Ishikawa (cell line): Measurements from ENCODE around the gene CDC45.

Experiments used
- CEBPB ChIP-seq: IDR thresholded peaks from 2 replicates; pipeline ENCODE4 v1.6.1; 2012
- CREB1 ChIP-seq: IDR thresholded peaks from 2 replicates; pipeline ENCODE4 v1.6.1; 2012; ENCODE audit warnings: low read depth
- EGR1 ChIP-seq: IDR thresholded peaks from 2 replicates; pipeline ENCODE4 v1.6.1; 2012
- EP300 ChIP-seq: IDR thresholded peaks from 2 replicates; pipeline ENCODE4 v1.6.1; 2012; ENCODE audit warnings: borderline replicate concordance
- FOXM1 ChIP-seq: IDR thresholded peaks from 2 replicates; pipeline ENCODE4 v1.6.1; 2012; ENCODE audit warnings: low read depth, borderline replicate concordance
- NFIC ChIP-seq: IDR thresholded peaks from 2 replicates; pipeline ENCODE4 v1.6.1; 2012
- RAD21 ChIP-seq: IDR thresholded peaks from 2 replicates; pipeline ENCODE4 v1.6.1; 2012; ENCODE audit warnings: low read depth
- TAF1 ChIP-seq: IDR thresholded peaks from 2 replicates; pipeline ENCODE4 v1.6.1; 2012; ENCODE audit warnings: low read depth, mild to moderate bottlenecking
- TCF12 ChIP-seq: IDR thresholded peaks from 2 replicates; pipeline ENCODE4 v1.6.1; 2012; ENCODE audit warnings: low read depth
- TEAD4 ChIP-seq: IDR thresholded peaks from 2 replicates; pipeline ENCODE4 v1.6.1; 2012
- YY1 ChIP-seq: IDR thresholded peaks from 2 replicates; pipeline ENCODE4 v1.6.1; 2012; ENCODE audit warnings: low read depth
- ZBTB7A ChIP-seq: IDR thresholded peaks from 2 replicates; pipeline ENCODE4 v1.6.1; 2012; ENCODE audit warnings: low read depth
- TF ChIP-seq, protein P1 (sequence below): IDR thresholded peaks from 2 replicates; pipeline ENCODE4 v1.6.1; 2012; ENCODE audit warnings: low read depth, mild to moderate bottlenecking
- TF ChIP-seq, protein P2 (sequence below): IDR thresholded peaks from 2 replicates; pipeline ENCODE4 v1.6.1; 2012

Gene CDC45

DNA sequence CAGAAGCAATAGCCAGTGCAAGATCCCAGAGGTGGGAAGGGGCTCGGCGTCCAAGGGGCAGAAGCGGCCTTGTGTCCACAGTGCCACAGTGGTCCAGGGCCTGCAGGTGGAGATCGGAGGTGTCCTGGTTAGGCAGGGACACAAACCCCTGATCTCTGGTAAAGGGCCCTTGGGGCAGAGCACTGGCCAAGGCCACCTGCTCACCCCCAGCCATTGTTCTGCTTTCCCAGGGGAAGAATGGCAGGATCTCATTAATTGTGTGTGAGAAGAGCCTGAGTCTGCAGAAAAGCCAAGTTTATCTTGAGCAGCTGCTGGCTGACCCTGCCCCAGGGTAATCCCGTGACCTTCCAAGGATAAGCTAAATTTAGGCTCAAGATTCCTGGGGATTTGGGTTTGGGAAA lies 47.6 kb downstream of the CDC45 start:
- TF ChIP-seq TEAD4 (no peak), ZBTB7A (no peak), EP300 (no peak), RAD21 (no peak), FOXM1 (no peak), CEBPB (no peak), CREB1 (no peak), TAF1 (no peak), NFIC (no peak)
- TF ChIP-seq, protein P1, sequence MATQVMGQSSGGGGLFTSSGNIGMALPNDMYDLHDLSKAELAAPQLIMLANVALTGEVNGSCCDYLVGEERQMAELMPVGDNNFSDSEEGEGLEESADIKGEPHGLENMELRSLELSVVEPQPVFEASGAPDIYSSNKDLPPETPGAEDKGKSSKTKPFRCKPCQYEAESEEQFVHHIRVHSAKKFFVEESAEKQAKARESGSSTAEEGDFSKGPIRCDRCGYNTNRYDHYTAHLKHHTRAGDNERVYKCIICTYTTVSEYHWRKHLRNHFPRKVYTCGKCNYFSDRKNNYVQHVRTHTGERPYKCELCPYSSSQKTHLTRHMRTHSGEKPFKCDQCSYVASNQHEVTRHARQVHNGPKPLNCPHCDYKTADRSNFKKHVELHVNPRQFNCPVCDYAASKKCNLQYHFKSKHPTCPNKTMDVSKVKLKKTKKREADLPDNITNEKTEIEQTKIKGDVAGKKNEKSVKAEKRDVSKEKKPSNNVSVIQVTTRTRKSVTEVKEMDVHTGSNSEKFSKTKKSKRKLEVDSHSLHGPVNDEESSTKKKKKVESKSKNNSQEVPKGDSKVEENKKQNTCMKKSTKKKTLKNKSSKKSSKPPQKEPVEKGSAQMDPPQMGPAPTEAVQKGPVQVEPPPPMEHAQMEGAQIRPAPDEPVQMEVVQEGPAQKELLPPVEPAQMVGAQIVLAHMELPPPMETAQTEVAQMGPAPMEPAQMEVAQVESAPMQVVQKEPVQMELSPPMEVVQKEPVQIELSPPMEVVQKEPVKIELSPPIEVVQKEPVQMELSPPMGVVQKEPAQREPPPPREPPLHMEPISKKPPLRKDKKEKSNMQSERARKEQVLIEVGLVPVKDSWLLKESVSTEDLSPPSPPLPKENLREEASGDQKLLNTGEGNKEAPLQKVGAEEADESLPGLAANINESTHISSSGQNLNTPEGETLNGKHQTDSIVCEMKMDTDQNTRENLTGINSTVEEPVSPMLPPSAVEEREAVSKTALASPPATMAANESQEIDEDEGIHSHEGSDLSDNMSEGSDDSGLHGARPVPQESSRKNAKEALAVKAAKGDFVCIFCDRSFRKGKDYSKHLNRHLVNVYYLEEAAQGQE = no peak
- TF ChIP-seq, protein P2, sequence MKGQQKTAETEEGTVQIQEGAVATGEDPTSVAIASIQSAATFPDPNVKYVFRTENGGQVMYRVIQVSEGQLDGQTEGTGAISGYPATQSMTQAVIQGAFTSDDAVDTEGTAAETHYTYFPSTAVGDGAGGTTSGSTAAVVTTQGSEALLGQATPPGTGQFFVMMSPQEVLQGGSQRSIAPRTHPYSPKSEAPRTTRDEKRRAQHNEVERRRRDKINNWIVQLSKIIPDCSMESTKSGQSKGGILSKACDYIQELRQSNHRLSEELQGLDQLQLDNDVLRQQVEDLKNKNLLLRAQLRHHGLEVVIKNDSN = no peak

DNA sequence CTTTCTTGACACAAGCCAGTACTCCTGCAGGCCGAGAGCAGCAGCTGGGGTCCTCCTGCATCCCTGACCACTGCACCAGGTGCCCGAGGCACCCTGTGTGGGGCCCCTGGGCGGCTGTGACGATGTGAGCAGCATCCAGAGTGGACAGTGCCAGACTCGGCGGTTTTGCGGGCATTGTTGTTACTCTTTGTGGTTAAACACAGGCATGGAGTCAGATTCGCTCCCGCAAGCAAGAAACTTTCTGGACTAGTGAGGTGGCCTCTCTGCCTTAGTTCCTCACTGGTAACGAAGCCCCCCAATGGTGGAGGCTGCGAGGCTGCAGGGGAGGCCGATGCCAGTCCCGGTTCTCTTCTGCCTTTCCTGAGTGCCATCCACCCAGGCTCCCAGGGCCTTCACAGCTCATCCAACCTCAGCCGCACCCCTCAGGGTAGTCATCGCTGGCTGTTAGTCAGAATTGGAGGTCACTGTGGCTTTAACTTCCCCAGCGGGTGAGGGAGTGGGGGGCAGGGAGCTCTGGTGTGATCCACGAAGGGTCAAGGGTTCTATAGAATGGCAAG lies 48.2 kb downstream of the CDC45 start:
- TF ChIP-seq TCF12 = no peak
- TF ChIP-seq EP300 = no peak
- TF ChIP-seq TAF1 = no peak
- no peak for TF ChIP-seq YY1
- TF ChIP-seq, protein P1 = no peak
- no peak for TF ChIP-seq EGR1

DNA sequence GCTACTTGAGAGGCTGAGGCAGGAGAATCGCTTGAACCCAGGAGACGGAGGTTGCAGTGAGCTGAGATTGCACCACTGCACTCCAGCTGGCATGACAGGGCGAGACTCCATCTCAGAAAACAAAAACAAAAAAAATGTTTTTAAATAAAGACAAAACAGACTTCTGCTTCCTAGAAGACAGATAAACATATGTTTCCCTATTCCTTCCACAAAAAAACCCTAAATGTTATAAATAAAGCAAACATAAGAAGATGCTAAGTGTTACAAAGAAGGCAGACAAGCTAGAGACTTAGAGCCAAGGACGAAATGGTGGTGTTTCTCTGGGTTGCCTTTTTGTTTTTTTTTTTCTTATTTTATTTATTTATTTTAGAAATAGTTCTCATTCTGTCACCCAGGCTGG lies 50.1 kb downstream of the CDC45 start:
- TF ChIP-seq FOXM1 = no peak
- TF ChIP-seq, protein P1 = no peak
- no peak for TF ChIP-seq CEBPB
- no peak for TF ChIP-seq TAF1
- TF ChIP-seq TEAD4 = no peak
- no peak for TF ChIP-seq TCF12

DNA sequence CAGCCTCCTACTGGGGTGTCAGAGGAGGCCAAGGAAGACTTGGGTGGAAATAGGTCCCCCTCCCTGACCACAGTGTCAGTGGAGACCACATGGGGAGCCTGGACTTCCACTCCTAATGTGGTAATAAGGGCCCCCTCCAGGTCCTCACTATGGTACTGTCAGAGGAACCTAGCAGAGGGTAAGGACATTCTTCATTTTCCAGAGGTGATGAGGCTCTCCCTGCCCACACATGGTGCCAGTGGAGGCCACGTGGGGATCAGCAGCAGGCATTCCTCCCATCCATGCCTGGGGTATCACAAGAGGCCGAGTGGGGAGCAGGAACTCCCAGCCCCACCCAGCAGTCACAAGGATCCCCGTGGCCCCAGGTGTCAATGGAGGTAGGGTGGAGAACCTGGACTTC lies 51.0 kb downstream of the CDC45 start:
- TF ChIP-seq, protein P1 = no peak
- TF ChIP-seq, protein P2 = no peak
- TF ChIP-seq TEAD4 (no peak), EP300 (no peak), ZBTB7A (no peak), EGR1 (no peak), CEBPB (no peak), NFIC (no peak)
